Right hindlimb (tissue), 1 donor: ENCODE measurements around the gene CRYBG1.

Source experiments
- DNase-seq: peaks from one replicate; pipeline ENCODE4 v3.0.0-alpha.2; 2018

CRYBG1 gene

DNA sequence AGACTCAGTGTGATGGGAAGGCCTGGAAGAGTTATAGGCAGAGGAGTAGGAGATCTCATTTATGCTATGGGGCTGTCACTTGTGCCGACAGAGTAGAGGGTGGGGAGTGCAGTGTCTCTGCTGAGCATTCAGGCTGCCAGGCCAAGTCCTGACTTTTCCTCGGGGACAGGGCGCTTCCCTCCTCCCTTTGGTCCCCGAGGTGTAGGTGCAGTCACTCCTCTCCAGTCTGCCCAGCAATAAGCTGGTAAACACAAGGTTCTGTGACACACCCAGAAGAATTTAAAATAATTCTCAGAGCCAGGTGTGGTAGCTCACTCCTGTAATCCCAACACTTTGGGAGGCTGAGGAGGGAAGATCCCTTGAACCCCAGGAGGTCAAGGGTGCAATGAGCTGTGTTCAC, 109.4 kb downstream of the CRYBG1 start:
- DNase-seq: no peak

DNA sequence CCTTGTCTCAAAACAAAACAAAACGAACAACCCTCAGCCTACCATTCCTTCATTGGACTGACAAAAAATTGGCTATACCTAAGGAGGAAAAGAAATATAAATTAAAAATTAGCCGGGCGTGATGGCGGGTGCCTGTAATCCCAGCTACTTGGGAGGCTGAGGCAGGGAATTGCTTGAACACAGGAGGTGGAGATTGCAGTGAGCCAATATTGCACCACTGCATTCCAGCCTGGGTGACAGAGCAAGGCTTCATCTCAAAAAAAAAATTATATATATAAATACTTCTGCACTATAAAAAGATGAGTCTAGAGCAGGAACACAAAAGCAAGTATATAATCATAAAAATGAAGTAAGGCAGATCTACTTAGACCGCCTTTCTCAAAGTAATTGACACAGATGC, 109.8 kb downstream of the CRYBG1 start:
- DNase-seq: no peak

DNA sequence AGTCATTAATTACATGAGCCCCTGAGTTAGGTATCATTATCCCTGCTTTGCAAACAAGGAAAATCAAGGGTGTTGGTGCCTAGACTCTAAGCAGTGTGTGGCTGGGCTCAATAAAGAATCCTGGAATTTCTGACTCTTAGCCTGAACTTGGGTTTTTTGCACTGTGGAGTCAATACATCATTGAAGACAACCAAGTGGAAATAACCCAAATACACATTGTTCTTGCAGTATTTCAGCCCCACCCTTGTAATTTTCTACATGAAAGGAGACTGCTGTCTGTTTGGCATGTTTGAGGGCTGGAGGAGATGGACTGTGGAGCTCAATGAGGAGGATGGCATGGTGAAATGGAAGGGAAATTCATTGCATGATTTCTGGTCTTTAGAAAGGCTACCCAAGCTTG, 110.3 kb downstream of the CRYBG1 start:
- DNase-seq: no peak

DNA sequence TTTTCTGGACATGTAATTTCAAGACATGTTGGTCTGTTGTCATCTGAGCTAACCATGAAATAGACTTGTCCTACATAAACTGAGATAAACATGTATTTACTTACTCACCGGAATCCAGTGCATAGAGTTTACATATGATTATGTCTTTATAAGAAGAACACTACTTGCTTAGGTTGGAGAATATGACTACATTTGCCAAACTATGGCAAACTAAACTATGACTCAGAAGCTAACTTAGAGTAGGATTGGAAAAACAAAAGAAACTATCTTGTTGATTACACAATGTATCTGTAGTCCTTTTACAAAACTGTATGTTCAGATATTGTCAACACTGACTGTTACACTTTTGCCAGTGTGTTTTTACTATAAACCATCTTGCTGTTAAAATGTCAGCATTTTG, 113.3 kb downstream of the CRYBG1 start:
- no peak for DNase-seq

DNA sequence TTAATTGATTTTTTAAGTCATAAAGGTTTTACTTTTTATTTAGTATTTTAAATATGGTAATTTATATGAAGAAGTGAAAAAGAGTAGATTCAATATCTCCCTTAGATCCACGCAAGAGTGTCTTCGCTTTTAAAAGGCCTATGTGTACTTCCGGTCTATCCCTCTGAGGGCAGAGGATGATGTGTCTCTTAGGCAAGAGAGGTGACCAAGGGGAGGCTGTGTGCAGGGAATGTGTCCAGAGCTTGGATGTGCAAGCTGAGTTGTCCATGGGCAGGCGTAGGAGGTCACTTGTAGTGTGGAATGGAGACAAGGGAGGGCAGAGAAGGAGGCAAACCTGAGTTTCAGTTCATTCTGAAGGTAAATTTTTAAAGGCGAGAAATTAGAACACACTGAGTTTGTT, 113.9 kb downstream of the CRYBG1 start:
- no peak for DNase-seq

DNA sequence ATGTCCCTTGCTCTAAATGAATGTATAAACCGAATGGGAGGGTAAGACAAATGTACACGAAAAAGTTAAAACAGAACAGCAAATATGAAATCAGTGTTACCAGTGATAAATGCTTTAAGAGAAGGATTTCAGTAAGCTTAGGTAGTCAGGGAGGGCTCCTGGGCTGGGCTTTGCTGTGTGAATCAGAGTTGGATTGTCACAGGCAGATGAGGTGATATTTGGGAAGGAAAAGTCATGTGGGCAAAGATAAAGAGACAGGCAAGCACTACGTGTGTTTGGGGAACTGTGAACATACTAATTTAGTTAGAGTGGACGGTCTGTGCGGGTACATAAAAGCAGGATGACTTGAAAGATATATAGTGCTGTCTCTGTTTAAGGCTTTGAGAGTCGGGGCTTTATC, 114.8 kb downstream of the CRYBG1 start:
- no peak for DNase-seq

DNA sequence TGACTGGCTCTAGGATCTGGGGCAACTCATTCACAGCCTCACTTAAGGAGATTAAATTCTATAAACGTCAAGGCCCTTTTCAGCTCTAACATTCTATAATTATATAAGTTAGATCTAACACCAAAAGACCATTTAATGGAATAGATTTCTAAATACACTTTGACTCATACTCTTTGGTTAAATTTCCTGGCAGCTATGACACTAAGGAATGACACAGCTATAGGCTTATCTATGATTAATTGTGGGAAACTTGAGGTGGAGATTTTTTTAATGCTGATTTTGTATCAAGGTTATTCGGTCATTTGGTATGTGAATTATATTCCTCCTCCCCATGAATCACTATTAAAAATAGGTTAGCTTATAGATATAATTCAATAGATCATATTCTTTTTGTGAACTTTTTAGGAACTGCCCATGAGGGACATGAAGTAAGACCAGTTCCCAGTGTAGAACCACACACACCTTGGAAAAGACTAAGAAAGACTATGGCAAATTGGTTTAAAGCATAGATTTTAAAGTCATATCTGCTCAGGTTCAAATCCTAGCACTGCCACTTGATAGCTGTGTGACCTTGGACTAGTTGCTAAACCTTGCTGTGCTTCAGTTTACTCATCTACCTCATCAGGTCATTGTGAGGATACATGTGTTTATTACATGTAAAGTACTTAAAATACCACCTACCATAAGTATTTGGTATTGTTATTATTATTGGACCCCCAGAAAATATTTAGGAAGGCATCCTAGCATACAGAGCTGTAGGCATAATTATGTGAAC, 116.0 kb downstream of the CRYBG1 start:
- no peak for DNase-seq

DNA sequence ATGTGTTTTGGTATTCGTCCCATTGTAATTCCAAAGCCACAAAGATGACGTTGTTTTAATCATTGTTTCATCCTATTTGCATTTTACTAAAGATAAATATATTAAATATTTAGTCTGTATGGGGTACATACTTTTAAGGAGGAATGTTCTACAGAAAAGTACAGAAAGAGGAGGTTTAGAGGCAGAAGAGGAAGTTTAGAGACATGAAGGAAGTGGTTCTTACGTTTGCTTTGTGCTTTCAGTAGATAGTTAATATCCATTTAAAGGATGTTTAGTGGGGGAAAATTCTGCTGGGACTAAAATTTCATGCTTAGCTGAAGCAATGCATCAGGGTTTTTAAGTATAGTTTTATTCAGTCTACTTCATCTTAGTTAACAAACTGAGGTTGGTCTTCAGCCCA, 116.6 kb downstream of the CRYBG1 start:
- DNase-seq: no peak

DNA sequence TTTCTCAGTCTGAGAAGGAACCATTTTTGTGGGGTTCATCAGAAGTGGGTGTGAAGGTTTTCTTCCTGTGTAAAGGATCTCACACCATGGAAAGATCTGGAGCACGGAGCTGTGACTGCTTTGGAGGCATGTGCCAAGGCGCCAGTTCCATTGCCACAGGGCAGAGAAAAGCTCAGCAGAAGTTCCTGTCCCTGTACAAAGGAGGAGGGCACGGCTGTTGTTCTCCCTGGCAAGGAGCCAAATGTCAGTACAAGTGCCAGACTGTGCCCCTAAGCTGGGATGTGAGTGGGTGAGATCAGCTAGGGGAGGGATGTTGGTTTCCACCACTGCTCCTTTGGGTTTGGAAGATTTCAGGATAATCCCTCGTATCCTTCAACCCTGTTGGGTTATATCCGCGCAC, 117.3 kb downstream of the CRYBG1 start:
- DNase-seq: no peak

DNA sequence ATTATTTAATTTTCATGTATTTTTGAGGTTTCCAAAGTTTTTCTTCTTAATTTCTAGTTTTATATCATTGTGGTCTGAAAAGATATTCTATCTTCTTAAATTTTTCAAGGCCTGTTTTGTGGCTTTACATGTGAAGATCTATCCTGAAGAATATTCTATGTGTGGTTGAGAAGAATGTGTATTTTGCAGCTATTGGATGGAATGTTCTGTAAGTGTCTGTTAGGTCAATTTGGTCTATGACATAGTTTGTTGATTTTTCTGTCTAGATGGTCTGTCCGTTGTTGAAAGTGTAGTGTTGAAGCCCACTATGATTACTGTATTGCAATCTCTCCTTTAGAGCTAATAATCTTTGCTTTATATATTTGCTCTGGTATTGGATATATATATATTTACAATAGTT, 125.7 kb downstream of the CRYBG1 start:
- no peak for DNase-seq

DNA sequence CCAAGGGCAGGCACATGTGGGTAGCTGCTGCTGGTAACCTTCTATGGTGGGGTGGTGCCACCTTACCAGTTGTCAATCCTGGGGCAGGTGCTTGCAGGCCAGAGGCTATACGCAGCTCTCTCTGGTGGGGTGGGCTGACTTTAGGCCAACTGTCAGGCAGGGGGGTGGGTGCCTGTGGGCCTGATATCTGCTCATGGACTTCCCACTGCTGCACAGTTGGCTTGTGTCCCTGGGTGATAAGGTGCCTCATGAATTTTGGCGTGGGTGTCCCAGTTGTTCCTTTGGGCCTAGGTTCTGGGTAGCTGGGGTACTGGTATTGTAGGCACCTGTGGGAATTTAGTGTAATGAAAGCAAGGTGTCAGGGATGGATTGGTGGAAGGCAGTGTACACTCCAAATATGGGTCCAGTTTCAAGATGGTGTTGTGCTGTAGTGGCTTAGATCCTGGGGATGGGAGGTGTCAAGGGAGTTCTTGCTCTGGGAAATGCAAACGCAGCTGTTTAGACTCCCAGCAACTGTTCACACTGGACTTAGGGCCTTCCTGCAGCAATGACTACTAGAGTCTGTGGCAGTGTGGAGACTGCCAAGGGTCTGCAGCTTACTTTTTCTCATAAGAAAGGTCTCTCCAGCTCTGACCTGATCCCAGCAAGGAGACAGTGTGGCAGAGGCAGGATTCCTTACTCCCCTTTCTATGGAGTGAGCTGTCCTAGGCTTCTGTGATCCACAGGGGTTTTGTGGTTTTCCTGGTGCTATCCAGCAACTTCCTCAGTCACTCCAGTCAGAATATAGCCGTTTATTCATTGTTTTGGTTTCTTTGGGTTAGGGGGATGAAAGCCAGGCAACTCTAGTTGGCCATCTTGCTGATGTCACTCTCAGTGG, 128.2 kb downstream of the CRYBG1 start:
- DNase-seq: no peak

DNA sequence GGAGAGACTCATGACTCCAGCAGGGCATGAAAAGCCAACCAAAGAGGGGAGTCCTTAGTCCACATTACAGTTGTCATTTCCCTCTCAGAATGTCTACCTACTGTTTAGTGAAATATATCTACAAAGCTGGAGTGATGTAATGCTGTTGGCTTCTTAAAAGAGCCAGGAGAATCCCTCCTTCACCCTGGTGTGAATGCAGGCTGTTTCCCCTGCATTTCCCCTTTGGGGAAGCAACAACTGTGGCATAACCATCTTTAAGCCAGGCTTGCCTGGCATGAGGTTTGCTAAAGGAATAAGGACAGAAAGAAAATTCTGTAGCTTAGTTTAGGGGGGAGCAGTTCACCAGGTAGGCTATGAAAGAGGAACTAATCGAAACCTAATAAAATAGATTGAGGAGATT, 129.5 kb downstream of the CRYBG1 start:
- DNase-seq: no peak

DNA sequence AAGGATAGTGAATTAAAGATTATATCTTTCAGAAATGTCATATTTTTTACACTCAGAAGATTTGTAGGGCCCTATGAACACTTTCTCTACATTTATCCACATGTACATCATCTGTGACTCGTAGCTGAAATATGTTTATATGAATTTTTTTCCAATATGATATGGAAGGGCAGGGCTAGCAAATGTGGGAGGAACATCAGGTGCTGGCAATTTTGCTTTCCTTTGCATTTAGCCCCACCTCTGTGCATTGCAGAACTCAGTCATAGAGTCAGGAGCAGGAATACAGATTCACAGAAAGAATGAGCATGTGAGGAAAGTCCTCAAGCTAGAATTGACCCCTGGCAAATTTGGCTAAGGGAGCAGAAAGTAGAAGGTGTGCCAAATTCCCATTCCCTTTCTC, 129.9 kb downstream of the CRYBG1 start:
- DNase-seq: no peak

DNA sequence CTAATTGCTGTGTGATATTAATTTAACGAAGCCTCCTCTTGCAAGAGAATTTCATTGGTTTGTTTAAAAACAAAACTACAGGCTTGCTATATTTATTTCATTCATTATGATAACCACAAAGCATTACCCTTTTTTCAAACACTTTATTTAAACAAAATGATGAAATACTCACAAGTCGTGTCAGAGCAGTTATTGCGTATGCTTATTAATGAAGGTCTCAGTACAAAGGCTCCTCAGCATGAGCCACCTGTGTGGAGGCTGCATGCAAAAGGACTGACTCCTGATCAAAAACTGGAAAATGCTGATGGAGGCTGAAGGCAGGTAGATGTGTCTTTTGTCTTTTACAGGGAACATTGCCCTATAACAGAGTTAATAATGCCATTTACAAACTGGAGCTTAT, 130.5 kb downstream of the CRYBG1 start:
- DNase-seq: no peak

DNA sequence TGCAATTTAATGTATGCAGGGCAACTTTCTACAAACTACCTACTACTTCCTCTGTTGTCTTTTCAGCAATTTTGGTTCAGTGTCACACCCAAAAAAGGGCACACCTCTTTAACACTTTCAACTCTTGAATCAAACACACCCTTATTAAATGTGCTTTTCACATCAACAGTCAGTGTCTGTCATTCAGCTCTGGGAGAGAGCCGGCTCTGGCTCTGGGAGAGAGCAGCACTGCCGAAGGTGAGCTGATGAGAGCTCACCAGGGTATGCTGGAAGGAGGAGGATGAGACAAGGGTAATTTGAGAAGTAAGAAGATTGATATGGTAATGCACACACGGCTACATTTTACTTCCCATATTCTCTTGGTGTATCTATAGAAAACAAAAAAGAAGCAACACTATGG, 134.5 kb downstream of the CRYBG1 start:
- DNase-seq: no peak

DNA sequence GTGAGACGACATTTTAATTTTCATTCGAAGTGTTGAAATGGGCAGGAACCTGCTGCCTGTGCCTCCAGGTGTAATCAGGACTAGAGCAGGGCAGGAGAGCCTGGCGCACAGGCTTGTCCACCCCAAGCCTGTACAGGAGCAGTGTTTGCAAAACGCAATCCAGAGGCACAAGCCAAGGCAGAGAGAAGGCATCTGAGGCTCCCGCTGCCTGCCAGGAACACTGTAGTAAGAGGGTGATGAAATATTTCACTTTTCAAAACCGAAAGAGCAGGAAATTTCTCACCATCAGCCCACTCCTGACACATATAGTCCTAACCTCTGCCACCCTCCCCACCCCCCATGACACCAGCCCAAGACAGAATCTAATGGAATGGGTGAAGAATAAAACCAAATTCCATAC, 136.3 kb downstream of the CRYBG1 start:
- no peak for DNase-seq

DNA sequence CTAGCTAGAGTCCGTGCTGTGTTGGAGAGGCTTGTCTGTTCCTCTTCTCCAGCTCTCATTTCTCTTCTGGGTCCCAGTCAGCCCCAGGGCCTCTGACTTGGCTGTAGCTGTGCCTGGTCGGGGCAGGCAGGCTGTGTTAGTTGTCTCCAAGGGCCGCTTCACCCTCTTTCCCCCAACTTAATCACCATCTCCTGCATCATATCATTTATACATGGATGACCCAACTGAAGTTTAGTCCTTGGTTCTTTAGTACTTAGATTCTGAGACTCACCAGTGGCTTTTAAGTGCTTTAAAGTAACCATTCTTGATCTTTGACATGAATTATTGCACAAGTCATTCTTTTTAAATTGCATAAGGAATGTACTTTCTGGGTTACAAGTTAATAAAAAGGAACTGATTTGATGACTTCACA, 141.4 kb downstream of the CRYBG1 start:
- no peak for DNase-seq

DNA sequence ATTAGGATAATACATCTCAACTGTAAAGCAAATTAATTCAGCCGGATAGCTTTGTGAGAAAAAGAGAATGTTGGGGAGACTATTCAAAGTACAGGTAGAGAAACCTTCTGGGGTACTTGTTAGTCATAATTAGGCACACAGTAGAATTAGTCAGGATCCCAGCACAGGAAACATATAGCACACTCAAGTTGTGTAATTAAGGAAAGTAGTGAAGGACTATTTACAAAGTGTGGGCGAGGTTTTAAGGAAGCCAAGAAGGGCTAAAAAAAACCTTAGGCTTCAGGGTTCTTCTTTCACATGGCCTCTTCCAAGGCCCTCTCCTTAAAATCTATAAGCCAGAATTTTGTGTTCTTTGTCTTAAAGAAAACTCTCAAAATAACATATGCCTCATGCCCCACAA, 142.0 kb downstream of the CRYBG1 start:
- no peak for DNase-seq

DNA sequence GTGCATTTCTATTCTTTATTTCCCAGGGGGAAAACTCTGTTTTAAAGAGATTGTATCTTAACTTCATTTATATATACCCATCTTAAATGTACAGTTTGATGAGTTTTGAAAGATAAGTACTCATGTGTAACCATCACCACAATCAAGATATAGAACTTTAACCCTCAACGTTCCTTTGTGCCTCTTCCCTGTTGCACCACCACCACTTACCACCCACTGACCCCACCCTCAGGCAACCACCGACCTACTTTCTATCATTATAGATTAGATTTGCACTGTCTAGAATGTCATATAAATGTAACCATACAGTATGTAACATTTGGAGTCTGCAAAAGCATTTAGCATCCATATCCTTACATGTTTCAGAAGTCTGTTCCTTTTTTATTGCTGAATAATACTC, 147.8 kb downstream of the CRYBG1 start:
- DNase-seq: no peak

DNA sequence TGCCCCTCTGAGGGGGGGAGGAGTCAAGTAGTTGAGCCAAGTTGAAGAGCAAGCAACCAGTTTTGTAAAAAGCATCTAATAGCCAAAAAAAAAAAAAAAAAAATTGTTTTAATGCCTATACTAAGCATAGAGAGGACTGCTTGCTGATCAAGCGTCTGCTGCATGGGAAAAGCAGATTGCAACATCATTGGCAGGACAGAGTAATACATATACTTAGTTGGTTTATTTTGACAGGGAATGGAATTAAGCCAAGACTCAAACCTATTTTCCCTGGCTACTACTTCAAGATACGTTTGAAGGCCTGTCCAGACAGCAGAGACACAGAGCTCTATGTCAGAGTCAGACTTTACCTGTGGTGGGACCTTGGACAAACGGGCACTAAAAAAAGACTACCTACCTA, 148.3 kb downstream of the CRYBG1 start:
- DNase-seq: no peak

DNA sequence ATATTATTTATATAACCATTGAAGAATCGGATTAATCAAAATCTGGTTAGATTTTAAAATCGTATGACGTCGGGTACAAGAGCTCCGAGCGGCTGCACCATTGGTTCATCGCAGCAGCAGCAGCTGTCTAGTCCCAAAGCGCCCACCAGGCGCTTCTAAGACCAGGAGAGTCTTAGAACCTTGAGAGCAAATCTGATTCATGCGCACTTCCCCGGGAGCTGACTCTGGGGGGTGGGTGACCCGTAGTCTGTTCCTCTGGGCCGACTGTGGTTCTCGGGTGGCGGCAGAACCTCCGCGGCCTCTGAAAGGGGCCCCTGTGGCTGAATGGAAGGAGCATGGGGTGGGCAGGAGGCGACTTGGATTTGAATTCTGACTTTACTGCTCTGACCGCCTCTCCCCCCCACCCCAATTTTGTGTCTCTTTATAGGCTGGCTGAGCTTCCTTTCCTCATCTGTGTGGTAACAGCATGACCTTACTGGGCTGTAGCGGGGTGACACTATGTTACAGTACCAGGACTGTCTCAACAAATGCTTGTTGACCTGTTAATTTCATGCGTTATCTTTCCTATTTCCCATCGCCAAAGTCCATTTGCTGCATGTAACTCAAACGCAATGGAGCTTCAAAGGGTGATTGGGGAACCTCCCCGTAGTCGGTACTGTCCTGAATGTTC, 149.0 kb downstream of the CRYBG1 start:
- DNase-seq: no peak

DNA sequence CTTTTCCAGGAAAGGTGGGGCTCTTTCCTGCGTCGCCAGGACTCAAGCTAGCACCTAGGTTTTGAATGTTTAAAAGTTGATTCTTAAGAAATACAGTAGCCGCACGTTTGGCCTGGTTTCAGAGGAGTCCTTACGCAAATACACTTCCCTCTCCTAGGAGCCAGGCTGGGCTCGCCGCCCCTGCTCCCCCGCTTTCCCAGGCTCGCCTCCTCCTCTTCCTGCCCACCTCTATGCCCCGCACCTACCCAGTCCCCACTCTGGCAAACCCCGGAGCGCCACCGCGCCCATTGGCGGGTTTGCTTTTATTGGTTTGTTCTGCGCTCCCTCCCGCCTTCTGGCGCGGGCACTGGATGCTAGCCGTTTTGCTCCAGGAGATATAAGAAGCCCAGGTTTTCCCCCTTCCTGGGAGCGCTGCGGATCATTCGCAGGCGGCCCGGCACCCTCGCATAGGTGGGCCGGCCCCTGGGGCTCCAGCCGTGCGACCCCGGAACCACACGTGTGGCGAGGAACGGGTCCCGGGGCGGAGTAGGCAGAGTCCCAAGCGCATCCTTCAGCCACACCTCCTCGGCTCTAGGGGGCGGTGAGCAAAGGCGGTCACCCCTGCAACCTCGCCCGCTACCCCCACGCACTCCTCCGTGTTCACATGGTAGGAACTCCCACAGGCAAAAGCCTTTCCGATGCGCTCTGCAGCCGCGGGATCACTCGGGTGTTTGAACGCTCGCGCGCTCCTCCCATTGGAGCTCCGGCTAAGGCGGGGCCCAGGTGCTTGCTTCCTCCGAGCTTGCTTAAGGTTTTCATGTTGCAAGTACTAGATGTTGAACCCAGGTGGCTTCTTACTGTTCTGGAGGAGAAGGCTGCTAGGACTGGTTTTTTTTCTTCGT, 149.8 kb downstream of the CRYBG1 start:
- no peak for DNase-seq
